NCI-H774 (cell line): ENCODE results near the gene ZNF280B.
A peak's percentile ranks its signal among the peaks of the same experiment; 100 is the strongest.

Experiments used
- DNase-seq: peaks from one replicate; lab custom pipeline; 2025; lab: John Stamatoyannopoulos, UW

The ZNF280B gene

GRCh38 chr22:22508274-22509176 lies at the start of gene ZNF280B:
Gene ZNF280B, minus strand, starts transcription at chr22:22508742. Its CDS starts 19,344 bp downstream, at chr22:22489398.
- peak; percentile 84 for DNase-seq

GRCh38 chr22:22556995-22557925 lies 48.7 kb upstream of the ZNF280B start:
- DNase-seq: peak; percentile 17

- DNase-seq: no peak
These were observed 48.0 kb upstream of the ZNF280B start for GRCh38 chr22:22556578-22556977.

- no peak for DNase-seq
These were observed 47.1 kb upstream of the ZNF280B start for GRCh38 chr22:22555596-22555995.

- no peak for DNase-seq
These were observed 46.2 kb upstream of the ZNF280B start for GRCh38 chr22:22554587-22555284.

- no peak for DNase-seq
These were observed 45.4 kb upstream of the ZNF280B start for GRCh38 chr22:22553735-22554586.

GRCh38 chr22:22553141-22553540 lies 44.6 kb upstream of the ZNF280B start:
- DNase-seq: no peak

- DNase-seq: no peak
These were observed 44.1 kb upstream of the ZNF280B start for GRCh38 chr22:22552630-22553029.

GRCh38 chr22:22550789-22551434 lies 42.4 kb upstream of the ZNF280B start:
- DNase-seq: no peak

- DNase-seq: no peak
These were observed 40.4 kb upstream of the ZNF280B start for GRCh38 chr22:22548910-22549309.

GRCh38 chr22:22548317-22548716 lies 39.8 kb upstream of the ZNF280B start:
- no peak for DNase-seq

GRCh38 chr22:22547692-22548300 lies 39.3 kb upstream of the ZNF280B start:
- DNase-seq: no peak

GRCh38 chr22:22547226-22547625 lies 38.7 kb upstream of the ZNF280B start:
- DNase-seq: no peak

GRCh38 chr22:22546490-22546889 lies 37.9 kb upstream of the ZNF280B start:
- no peak for DNase-seq

- no peak for DNase-seq
These were observed 36.5 kb upstream of the ZNF280B start for GRCh38 chr22:22545084-22545483.

- DNase-seq: no peak
These were observed 29.9 kb upstream of the ZNF280B start for GRCh38 chr22:22538226-22538989.

- DNase-seq: no peak
These were observed 28.4 kb upstream of the ZNF280B start for GRCh38 chr22:22536916-22537315.

- DNase-seq: no peak
These were observed 28.0 kb upstream of the ZNF280B start for GRCh38 chr22:22536515-22536914.

GRCh38 chr22:22535662-22536061 lies 27.1 kb upstream of the ZNF280B start:
- DNase-seq: no peak
